ENCODE results near the gene C17orf107. TPM values are rescaled to one million over a fixed set of nuclear protein-coding genes. Genes with fewer than 3 reads are reported as not detected.
A peak's percentile ranks its signal among the peaks of the same experiment; 100 is the strongest.

C17orf107 gene
- total RNA-seq, 1 donor, result 3.5 TPM

- no peak for DNase-seq (ENCODE audit: low read depth)
- no peak overlapping the region for H3K4me3 ChIP-seq (ENCODE audit: low read depth, low read length)
- TF ChIP-seq CTCF (IDR thresholded peaks at IDR 0.05; ENCODE audit: insufficient read depth, low read depth, low read length), result no peak
Measured at GRCh38 chr17:4936436-4936835, 37.1 kb downstream of the C17orf107 start.

GRCh38 chr17:4937553-4937952, 38.2 kb downstream of the C17orf107 start:
- no peak for TF ChIP-seq CTCF (IDR thresholded peaks at IDR 0.05; ENCODE audit: insufficient read depth, low read depth, low read length)
- H3K4me3 ChIP-seq (ENCODE audit: low read depth, low read length), result no peak overlapping the region
- DNase-seq (ENCODE audit: low read depth), result no peak

- no peak for TF ChIP-seq CTCF (IDR thresholded peaks at IDR 0.05; ENCODE audit: insufficient read depth, low read depth, low read length)
- H3K4me3 ChIP-seq (ENCODE audit: low read depth, low read length), result no peak overlapping the region
- no peak for DNase-seq (ENCODE audit: low read depth)
Measured at GRCh38 chr17:4938069-4938491, 38.7 kb downstream of the C17orf107 start.

GRCh38 chr17:4938688-4939545, 39.6 kb downstream of the C17orf107 start:
- no peak for DNase-seq (ENCODE audit: low read depth)
- TF ChIP-seq CTCF (IDR thresholded peaks at IDR 0.05; ENCODE audit: insufficient read depth, low read depth, low read length), result no peak

GRCh38 chr17:4939546-4939795, 40.1 kb downstream of the C17orf107 start:
- H3K4me3 ChIP-seq (ENCODE audit: low read depth, low read length), result peak overlapping the region; percentile 96
- peak; percentile 41 for DNase-seq (ENCODE audit: low read depth)
- no peak for TF ChIP-seq CTCF (IDR thresholded peaks at IDR 0.05; ENCODE audit: insufficient read depth, low read depth, low read length)

More at GRCh38 chr17:4938688-4939545, 39.6 kb downstream of the C17orf107 start:
- H3K4me3 ChIP-seq (ENCODE audit: low read depth, low read length), result peak overlapping the region; percentile 96

- no peak for TF ChIP-seq CTCF (IDR thresholded peaks at IDR 0.05; ENCODE audit: insufficient read depth, low read depth, low read length)
- H3K4me3 ChIP-seq (ENCODE audit: low read depth, low read length), result peak within 1 kb of the TSS; percentile 96
- peak; percentile 100 for DNase-seq (ENCODE audit: low read depth)
Measured at GRCh38 chr17:4939796-4940554, 40.6 kb downstream of the C17orf107 start, which contains the start of the genes RNF167 and SLC25A11. TSS of gene RNF167 (plus strand) at chr17:4940268. CDS start at chr17:4940910, 642 bp downstream. TSS of gene SLC25A11 (minus strand) at chr17:4940046. CDS start at chr17:4939910, 136 bp downstream.
